PFSK-1 (cell line): ENCODE data around the gene SOX12.

ENCODE experiments used
- POLR2AphosphoS5 ChIP-seq: IDR thresholded peaks from 2 replicates; pipeline ENCODE4 v1.6.1; 2012; ENCODE audit warnings: low read depth, mild to moderate bottlenecking, control low read depth, low read length, moderate library complexity
- SIN3A ChIP-seq: IDR thresholded peaks from 2 replicates; pipeline ENCODE4 v1.6.1; 2012; ENCODE audit warnings: mild to moderate bottlenecking, low read length, moderate library complexity, borderline replicate concordance; ENCODE audit not compliant: insufficient read depth
- TAF1 ChIP-seq: IDR thresholded peaks from 2 replicates; pipeline ENCODE4 v1.6.1; 2012; ENCODE audit warnings: low read length, control low read depth, borderline replicate concordance; ENCODE audit not compliant: insufficient read depth

DNA sequence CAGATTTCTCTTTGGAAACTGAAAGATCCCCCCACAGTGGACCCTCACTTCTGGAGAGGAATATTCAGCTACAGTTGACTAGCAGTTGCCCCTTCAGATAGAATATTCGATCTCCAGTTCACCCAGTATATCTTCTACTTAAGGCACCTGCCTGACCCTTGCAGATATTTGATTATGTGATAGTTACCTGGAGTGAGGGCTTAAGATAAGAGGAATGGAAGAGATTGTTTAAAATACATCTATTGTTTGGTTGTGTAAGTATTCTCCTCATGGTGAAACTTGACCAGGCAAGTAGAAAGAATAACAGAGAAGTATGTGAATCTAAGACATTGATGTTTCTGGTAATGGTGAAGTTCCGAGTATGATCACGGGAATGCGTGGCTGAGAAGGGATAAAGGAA lies 29.5 kb upstream of the SOX12 start:
- no peak for TF ChIP-seq SIN3A
- TF ChIP-seq POLR2AphosphoS5 = no peak
- TF ChIP-seq TAF1 = no peak
